NK-92 (cell line): ENCODE measurements around the gene CLPTM1.

Experiments
- DNase-seq: peaks from one replicate; lab custom pipeline; 2025; ENCODE audit not compliant: unreplicated experiment; lab: John Stamatoyannopoulos, UW

The CLPTM1 gene

DNA sequence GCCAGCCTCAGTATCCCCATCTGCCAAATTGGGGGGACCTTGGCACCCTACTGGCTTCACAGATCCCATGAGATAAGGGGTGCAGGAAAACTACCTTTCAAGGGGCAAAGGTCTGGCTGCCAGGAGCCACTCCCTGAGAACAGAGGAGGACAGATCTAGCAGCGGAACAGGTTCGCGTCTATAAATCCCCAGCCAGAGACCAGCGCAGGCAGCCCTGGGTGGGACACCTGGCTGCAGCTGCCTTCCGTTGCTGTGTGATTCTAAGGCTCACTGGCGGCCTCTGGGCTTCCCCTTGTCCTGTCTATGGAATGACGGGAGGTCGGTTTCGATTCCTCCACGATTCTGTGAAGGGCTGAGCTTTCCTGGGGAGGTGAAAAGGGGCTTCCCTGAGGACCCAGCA is 53.4 kb downstream of the CLPTM1 start:
- no peak for DNase-seq

DNA sequence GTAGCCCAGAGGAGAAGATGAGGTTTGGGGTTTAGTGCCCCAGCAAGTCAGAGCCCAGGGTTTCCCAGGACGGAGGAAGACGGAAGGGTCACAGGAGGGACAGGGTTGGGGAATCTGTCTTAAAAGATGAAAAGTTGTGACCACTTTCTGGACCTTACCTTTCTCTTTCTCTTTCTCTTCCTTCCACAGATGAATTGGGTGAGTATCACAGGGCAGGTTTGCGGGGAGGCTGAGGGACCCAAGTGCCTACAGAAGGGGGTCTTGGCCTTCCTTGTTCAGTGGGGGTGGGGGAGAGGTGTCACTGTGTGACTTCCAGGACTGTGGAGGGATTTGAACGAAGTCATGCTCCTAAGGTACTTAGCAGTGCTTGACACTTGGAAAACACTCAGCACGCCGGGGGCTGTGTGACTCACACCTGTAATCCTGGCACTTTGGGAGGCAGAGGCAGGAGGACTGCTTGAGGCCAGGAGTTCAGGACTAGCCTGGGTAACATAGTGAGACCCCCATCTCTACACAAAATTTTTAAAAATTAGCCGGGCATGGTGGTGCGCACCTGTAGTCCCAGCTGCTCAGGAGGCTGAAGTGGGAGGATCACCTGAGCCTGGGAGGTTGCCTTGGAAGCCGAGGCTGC is 54.6 kb downstream of the CLPTM1 start:
- no peak for DNase-seq

- no peak for DNase-seq
Observed at GRCh38 chr19:45010306-45010705, 55.1 kb downstream of the CLPTM1 start.

DNA sequence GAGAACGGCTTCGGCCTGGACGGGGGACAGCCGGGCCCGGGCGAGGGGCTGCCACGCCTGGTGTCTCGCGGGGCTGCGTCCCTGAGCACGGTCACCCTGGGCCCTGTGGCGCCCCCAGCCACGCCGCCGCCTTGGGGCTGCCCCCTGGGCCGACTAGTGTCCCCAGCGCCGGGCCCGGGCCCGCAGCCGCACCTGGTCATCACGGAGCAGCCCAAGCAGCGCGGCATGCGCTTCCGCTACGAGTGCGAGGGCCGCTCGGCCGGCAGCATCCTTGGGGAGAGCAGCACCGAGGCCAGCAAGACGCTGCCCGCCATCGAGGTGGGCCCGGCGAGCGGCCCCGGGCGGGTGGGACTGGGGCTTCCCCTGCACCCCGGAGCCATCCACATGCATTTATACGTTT is 56.8 kb downstream of the CLPTM1 start:
- DNase-seq = no peak

- no peak for DNase-seq
Observed at GRCh38 chr19:45016388-45017314, 61.5 kb downstream of the CLPTM1 start.

DNA sequence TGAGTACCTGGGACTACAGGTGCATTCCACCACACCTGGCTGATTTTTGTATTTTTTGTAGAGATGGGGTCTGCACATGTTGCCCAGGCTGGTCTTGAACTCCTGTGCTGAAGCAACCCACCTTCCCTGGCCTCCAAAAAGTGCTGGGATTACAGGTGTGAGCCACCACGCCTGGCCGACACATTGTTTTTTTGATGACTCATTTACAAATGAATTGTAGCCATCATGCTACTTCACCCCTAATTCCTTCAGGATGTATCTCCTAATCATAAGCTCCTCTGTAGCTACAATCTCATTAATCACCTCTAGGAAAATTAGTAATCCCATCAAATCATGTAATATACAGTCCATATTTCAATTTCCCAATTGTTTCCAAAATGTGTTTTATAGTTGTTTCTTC is 64.0 kb downstream of the CLPTM1 start:
- no peak for DNase-seq

- no peak for DNase-seq
Observed at GRCh38 chr19:45020071-45020470, 64.9 kb downstream of the CLPTM1 start.

GRCh38 chr19:45021971-45022370 is 66.8 kb downstream of the CLPTM1 start:
- DNase-seq = no peak

DNA sequence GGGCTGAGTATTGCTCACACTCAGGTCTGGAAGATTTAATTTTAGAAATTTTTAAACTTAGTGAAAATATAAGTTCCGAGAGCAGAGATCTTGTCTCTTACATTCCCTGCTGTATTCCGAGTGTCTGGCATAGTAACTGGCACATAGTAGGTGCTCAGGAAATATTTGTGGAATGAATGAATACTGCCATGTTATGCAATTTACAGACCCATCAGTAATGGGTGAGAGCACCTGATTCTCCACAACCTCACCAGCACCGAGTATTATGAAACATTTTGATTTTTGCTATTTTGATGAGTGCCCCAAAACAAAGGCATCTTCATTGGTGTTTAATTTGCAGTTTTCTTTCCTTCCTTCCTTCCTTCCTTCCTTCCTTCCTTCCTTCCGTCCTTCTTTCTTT is 67.9 kb downstream of the CLPTM1 start:
- no peak for DNase-seq

- no peak for DNase-seq
Observed at GRCh38 chr19:45025264-45025663, 70.1 kb downstream of the CLPTM1 start.

GRCh38 chr19:45027371-45027770 is 72.2 kb downstream of the CLPTM1 start:
- DNase-seq = no peak

DNA sequence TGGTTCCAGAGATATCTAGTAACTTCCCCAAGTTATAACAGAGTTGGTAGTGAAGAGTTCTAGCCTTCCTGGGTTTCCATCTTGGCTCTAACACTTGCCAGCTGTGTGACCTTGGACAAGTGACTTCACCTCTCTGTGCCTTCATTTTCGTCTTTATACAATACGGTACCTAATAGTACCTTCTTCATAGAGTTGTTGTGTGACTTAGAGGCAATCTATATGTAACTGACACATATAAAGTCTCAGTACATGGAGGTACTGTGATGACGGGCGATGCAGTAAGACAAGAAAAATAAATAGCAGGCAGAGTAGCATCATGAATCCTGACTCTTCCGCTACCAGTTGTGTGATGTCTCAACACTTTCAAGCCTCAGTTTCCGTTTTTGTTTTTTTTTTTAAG is 75.6 kb downstream of the CLPTM1 start:
- DNase-seq = no peak

DNA sequence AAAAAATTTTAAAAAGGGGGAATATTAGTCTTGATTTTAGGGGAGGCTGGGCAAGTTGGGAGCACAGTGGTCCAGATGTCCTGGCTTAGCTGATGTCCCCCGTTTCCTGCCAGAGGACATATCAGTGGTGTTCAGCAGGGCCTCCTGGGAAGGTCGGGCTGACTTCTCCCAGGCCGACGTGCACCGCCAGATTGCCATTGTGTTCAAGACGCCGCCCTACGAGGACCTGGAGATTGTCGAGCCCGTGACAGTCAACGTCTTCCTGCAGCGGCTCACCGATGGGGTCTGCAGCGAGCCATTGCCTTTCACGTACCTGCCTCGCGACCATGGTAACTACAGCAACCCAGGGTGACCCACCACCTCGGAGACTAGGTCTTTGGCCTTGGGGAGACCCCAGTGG is 77.2 kb downstream of the CLPTM1 start:
- DNase-seq = no peak

DNA sequence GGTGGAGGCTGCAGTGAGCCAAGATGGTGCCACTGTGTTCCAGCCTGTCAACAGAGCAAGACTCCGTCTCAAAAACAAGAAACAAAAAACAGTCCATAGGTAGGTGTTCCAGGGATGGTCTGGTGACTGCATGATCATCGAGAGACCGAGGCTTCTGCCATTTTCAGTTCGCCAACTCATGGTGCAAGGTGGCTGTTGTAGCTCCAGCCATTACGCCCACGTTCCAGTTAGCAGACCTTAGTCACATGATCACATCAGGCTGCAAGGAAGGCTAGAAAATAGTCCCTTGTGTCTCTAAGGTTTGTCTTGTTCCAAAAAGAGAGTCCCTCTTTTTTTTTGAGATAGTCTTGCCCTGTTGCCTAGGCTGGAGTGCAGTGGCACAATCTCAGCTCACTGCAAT is 80.6 kb downstream of the CLPTM1 start:
- no peak for DNase-seq

DNA sequence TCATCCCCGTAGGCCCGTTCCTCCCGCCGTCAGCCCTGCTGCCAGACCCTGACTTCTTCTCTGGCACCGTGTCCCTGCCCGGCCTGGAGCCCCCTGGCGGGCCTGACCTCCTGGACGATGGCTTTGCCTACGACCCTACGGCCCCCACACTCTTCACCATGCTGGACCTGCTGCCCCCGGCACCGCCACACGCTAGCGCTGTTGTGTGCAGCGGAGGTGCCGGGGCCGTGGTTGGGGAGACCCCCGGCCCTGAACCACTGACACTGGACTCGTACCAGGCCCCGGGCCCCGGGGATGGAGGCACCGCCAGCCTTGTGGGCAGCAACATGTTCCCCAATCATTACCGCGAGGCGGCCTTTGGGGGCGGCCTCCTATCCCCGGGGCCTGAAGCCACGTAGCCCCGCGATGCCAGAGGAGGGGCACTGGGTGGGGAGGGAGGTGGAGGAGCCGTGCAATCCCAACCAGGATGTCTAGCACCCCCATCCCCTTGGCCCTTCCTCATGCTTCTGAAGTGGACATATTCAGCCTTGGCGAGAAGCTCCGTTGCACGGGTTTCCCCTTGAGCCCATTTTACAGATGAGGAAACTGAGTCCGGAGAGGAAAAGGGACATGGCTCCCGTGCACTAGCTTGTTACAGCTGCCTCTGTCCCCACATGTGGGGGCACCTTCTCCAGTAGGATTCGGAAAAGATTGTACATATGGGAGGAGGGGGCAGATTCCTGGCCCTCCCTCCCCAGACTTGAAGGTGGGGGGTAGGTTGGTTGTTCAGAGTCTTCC is 82.4 kb downstream of the CLPTM1 start:
- DNase-seq = no peak

GRCh38 chr19:45038931-45039893 is 84.0 kb downstream of the CLPTM1 start, which contains the start of gene CLASRP:
CLASRP (plus strand) TSS chr19:45039045; CDS start chr19:45040213, 1,168 bp downstream.
- DNase-seq = no peak

GRCh38 chr19:45040059-45040771 is 85.0 kb downstream of the CLPTM1 start:
- DNase-seq = no peak

DNA sequence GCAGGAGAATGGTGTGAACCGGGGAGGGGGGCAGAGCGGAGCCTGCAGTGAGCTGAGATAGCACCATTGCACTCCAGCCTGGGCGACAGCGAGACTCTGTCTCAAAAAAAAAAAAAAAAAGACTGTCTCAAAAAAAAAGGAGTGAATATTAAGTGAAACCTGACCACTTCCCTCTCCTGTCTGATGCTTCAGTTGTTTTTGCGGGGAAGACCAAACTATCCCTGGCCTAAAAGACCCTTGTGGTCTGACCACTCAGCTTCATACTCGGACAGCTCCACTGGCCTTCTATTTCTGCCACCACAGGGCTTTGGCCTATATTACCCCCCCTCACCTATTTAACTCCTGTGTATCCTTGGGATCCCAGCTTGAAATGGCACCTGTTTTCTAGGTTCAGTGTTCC is 85.9 kb downstream of the CLPTM1 start:
- no peak for DNase-seq
